GM12875 (cell line): ENCODE data around the gene NFU1.

Source experiments
- H3K4me3 ChIP-seq: one replicate; pipeline ENCODE4 v1.5.1; 2011; ENCODE audit warnings: low read depth, low read length, control low read depth
- CTCF ChIP-seq: IDR thresholded peaks from 2 replicates; pipeline ENCODE4 v1.5.1; 2011; ENCODE audit warnings: low read depth, mild to moderate bottlenecking, control low read depth, inconsistent platforms, low read length, moderate library complexity, borderline replicate concordance; ENCODE audit not compliant: insufficient read depth

Gene NFU1

GRCh38 chr2:69462780-69463179, 25.5 kb upstream of the NFU1 start:
- H3K4me3 ChIP-seq, result no peak overlapping the region
- no peak for TF ChIP-seq CTCF

GRCh38 chr2:69461404-69461803, 24.2 kb upstream of the NFU1 start:
- TF ChIP-seq CTCF, result no peak
- H3K4me3 ChIP-seq, result no peak overlapping the region

- no peak for TF ChIP-seq CTCF
- H3K4me3 ChIP-seq, result no peak overlapping the region
These were observed 22.7 kb upstream of the NFU1 start for GRCh38 chr2:69459936-69460335.

GRCh38 chr2:69456950-69457445, 19.8 kb upstream of the NFU1 start:
- no peak overlapping the region for H3K4me3 ChIP-seq
- TF ChIP-seq CTCF, result no peak

GRCh38 chr2:69456154-69456553, 18.9 kb upstream of the NFU1 start:
- no peak overlapping the region for H3K4me3 ChIP-seq
- TF ChIP-seq CTCF, result no peak

GRCh38 chr2:69454976-69455375, 17.7 kb upstream of the NFU1 start:
- H3K4me3 ChIP-seq, result no peak overlapping the region
- no peak for TF ChIP-seq CTCF

GRCh38 chr2:69453475-69454129, 16.4 kb upstream of the NFU1 start:
- no peak overlapping the region for H3K4me3 ChIP-seq
- TF ChIP-seq CTCF, result no peak
